ENCODE data around the gene WDR88. TPM values are rescaled to one million over a fixed set of nuclear protein-coding genes. Genes with fewer than 3 reads are reported as not detected.
A peak's percentile ranks its signal among the peaks of the same experiment; 100 is the strongest.

Gene WDR88
- polyA plus RNA-seq, 3 donors = not detected

- Histone ChIP-seq H3K79me2 (ENCODE audit: insufficient read depth, low read length) (no peaks in the 10 kb centered on the region), H4K20me1 (ENCODE audit: insufficient read depth, low read length) (no peaks in the 10 kb centered on the region), H3K4me1 (ENCODE audit: control insufficient read depth in 1 of 2, insufficient read depth in 2 of 2, low read length in 2 of 2) (no peaks in the 10 kb centered on the region), H3K9ac (ENCODE audit: insufficient read depth, low read length, poor library complexity, severe bottlenecking) (no peak overlapping the region), H3K9me3 (replicated peaks in 1 of 2; ENCODE audit: control insufficient read depth in 1 of 2, insufficient read depth in 1 of 2, low read length in 2 of 2) (no peaks in the 10 kb centered on the region), H2AFZ (ENCODE audit: insufficient read depth, low read depth, low read length, poor library complexity, severe bottlenecking) (no peak overlapping the region), H3K4me2 (replicated peaks; ENCODE audit: extremely low read depth, low read length, poor library complexity, severe bottlenecking) (no peak overlapping the region), H3K36me3 (replicated peaks in 1 of 2; ENCODE audit: control insufficient read depth in 1 of 2, insufficient read depth in 2 of 2, low read length in 2 of 2) (no peaks in the 10 kb centered on the region), H3K4me3 (replicated peaks in 1 of 3; ENCODE audit: low read depth in 2 of 3, low read length in 3 of 3) (no peak overlapping the region), H3K27me3 (ENCODE audit: control insufficient read depth in 2 of 2, insufficient read depth in 2 of 2, low read length in 2 of 2) (no peaks in the 10 kb centered on the region), H3K27ac (ENCODE audit: low read depth in 1 of 2, low read length in 2 of 2) (no peak overlapping the region)
- WGBS (ENCODE audit: insufficient coverage) = 99% methylated on average over 7 of the region's 8 CpGs
- peaks cover 7 to 16% (median 9%) of the 10 kb centered on the region in 3 donors for H3K27me3 Mint-ChIP-seq (ENCODE audit: low read depth in 3 of 3)
- TF ChIP-seq CTCF (IDR thresholded peaks at IDR 0.05) = no peak
- H3K27ac Mint-ChIP-seq = no peak overlapping the region
- H3K4me3 Mint-ChIP-seq = no peak overlapping the region
- H3K36me3 Mint-ChIP-seq = no peaks in the 10 kb centered on the region
- no peaks in the 10 kb centered on the region for H3K9me3 Mint-ChIP-seq
- intact Hi-C loops (cut with micrococcal nuclease) = no loop called here
- no peak for DNase-seq
- H3K4me1 Mint-ChIP-seq = no peaks in the 10 kb centered on the region
Measured at GRCh38 chr19:33217881-33218280, 86.0 kb downstream of the WDR88 start.

GRCh38 chr19:33219261-33219815 is 87.4 kb downstream of the WDR88 start:
- no peaks in the 10 kb centered on the region for H3K36me3 ChIP-seq (replicated peaks in 1 of 2; ENCODE audit: control insufficient read depth in 1 of 2, insufficient read depth in 2 of 2, low read length in 2 of 2)
- peaks cover 0 to 10% of the 10 kb centered on the region in 2 donors for H3K27me3 ChIP-seq (ENCODE audit: control insufficient read depth in 2 of 2, insufficient read depth in 2 of 2, low read length in 2 of 2)

More at GRCh38 chr19:33219261-33219815, 87.4 kb downstream of the WDR88 start:
- DNase-seq = peak in 1 of 3 donors; percentile 14
- Mint-ChIP-seq H3K9me3 (peaks cover 0 to 3% (median 0%) of the 10 kb centered on the region in 7 donors), H3K4me3 (no peak overlapping the region), H3K36me3 (no peaks in the 10 kb centered on the region), H3K27me3 (ENCODE audit: low read depth in 3 of 3) (peaks cover 13 to 29% (median 23%) of the 10 kb centered on the region in 3 donors), H3K27ac (no peak overlapping the region), H3K4me1 (no peaks in the 10 kb centered on the region)
- Histone ChIP-seq H2AFZ (ENCODE audit: insufficient read depth, low read depth, low read length, poor library complexity, severe bottlenecking) (no peak overlapping the region), H3K79me2 (ENCODE audit: insufficient read depth, low read length) (no peaks in the 10 kb centered on the region), H3K4me3 (replicated peaks in 1 of 3; ENCODE audit: low read depth in 2 of 3, low read length in 3 of 3) (no peak overlapping the region), H3K4me1 (ENCODE audit: control insufficient read depth in 1 of 2, insufficient read depth in 2 of 2, low read length in 2 of 2) (no peaks in the 10 kb centered on the region), H3K9ac (ENCODE audit: insufficient read depth, low read length, poor library complexity, severe bottlenecking) (no peak overlapping the region), H4K20me1 (ENCODE audit: insufficient read depth, low read length) (no peaks in the 10 kb centered on the region), H3K4me2 (replicated peaks; ENCODE audit: extremely low read depth, low read length, poor library complexity, severe bottlenecking) (no peak overlapping the region), H3K27ac (ENCODE audit: low read depth in 1 of 2, low read length in 2 of 2) (no peak overlapping the region), H3K9me3 (replicated peaks in 1 of 2; ENCODE audit: control insufficient read depth in 1 of 2, insufficient read depth in 1 of 2, low read length in 2 of 2) (no peaks in the 10 kb centered on the region)
- 79% methylated on average over 7 of the region's 12 CpGs for WGBS (ENCODE audit: insufficient coverage)
- no peak for TF ChIP-seq CTCF (IDR thresholded peaks at IDR 0.05)
- intact Hi-C loops (cut with micrococcal nuclease) = no loop called here
